Upper lobe of right lung (tissue), 1 donor: ENCODE measurements around the gene LYAR. TPM values are rescaled to one million over a fixed set of nuclear protein-coding genes. Genes with fewer than 3 reads are reported as not detected.
A peak's percentile ranks its signal among the peaks of the same experiment; 100 is the strongest.

Experiments used
- ATAC-seq: fragments of 200-7000 bp; cut with Tn5 transposase; one replicate; pipeline ENCODE4 v1.9.1; 2020; ENCODE audit warnings: mild to moderate bottlenecking, moderate library complexity
- DNase-seq: peaks from one replicate; pipeline ENCODE4 v3.0.0-alpha.2; 2020
- H3K27ac ChIP-seq: fragments of 200-600 bp; one replicate; pipeline ENCODE4 v1.8.0; 2022
- H3K27me3 ChIP-seq: fragments of 200-600 bp; one replicate; pipeline ENCODE4 v1.8.0; 2022; ENCODE audit warnings: mild to moderate bottlenecking
- H3K36me3 ChIP-seq: fragments of 200-600 bp; one replicate; pipeline ENCODE4 v1.8.0; 2022
- H3K4me1 ChIP-seq: fragments of 200-600 bp; one replicate; pipeline ENCODE4 v1.8.0; 2022
- H3K4me3 ChIP-seq: fragments of 200-600 bp; one replicate; pipeline ENCODE4 v1.8.0; 2022; ENCODE audit warnings: mild to moderate bottlenecking
- H3K9me3 ChIP-seq: fragments of 200-600 bp; one replicate; pipeline ENCODE4 v1.8.0; 2022
- CTCF ChIP-seq: fragments of 200-600 bp; IDR thresholded peaks from one replicate; pipeline ENCODE4 v1.8.0; 2022; ENCODE audit warnings: antibody characterized with exemption
- intact Hi-C: fragments of 100-400 bp; cut with DNase I; formaldehyde crosslinking; loops from one replicate; pipeline ENCODE4 v1.11.0; 2022
- total RNA-seq: library from RNA; stranded (reverse); fragmentation: NEBNext Ultra II Directional; extraction: Animal tissue kit (Norgen Biotek cat#: 25700); gene quantifications from one replicate; pipeline ENCODE4 v1.2.1, GENCODE V29; 2021
- donor health status: DM: no; HTN: yes; CAD: no; lungs with severe emphysema.

Gene LYAR
- total RNA-seq, 1 donor from 2014 or later = 13.3 TPM

GRCh38 chr4:4284827-4285618, 4.9 kb downstream of the LYAR start:
- H3K27me3 ChIP-seq = no peaks in the 10 kb centered on the region
- H3K36me3 ChIP-seq = peaks cover 60% of the 10 kb centered on the region
- no peak for DNase-seq
- TF ChIP-seq CTCF = no peak
- H3K4me1 ChIP-seq = peaks cover 10% of the 10 kb centered on the region
- intact Hi-C loops = no loop called here
- H3K9me3 ChIP-seq = no peaks in the 10 kb centered on the region
- no peak for ATAC-seq
- H3K4me3 ChIP-seq = no peak overlapping the region
- H3K27ac ChIP-seq = no peak overlapping the region

- no peak overlapping the region for H3K4me3 ChIP-seq
- TF ChIP-seq CTCF = no peak
- H3K9me3 ChIP-seq = no peaks in the 10 kb centered on the region
- no peaks in the 10 kb centered on the region for H3K27me3 ChIP-seq
- H3K4me1 ChIP-seq = no peaks in the 10 kb centered on the region
- no peak overlapping the region for H3K27ac ChIP-seq
- peaks cover 92% of the 10 kb centered on the region for H3K36me3 ChIP-seq
- ATAC-seq = no peak
- intact Hi-C loops = no loop called here
- DNase-seq = no peak
These were observed 8.2 kb downstream of the LYAR start for GRCh38 chr4:4281787-4282186.

- peaks cover 87% of the 10 kb centered on the region for H3K36me3 ChIP-seq
- TF ChIP-seq CTCF = no peak
- H3K4me3 ChIP-seq = no peak overlapping the region
- no peaks in the 10 kb centered on the region for H3K9me3 ChIP-seq
- H3K4me1 ChIP-seq = no peaks in the 10 kb centered on the region
- H3K27ac ChIP-seq = no peak overlapping the region
- ATAC-seq = no peak
- intact Hi-C loops = no loop called here
- DNase-seq = no peak
- no peaks in the 10 kb centered on the region for H3K27me3 ChIP-seq
These were observed 12.4 kb downstream of the LYAR start for GRCh38 chr4:4277531-4277930.

GRCh38 chr4:4274226-4274625, 15.7 kb downstream of the LYAR start:
- no peak for DNase-seq
- Histone ChIP-seq H3K27ac (no peak overlapping the region), H3K36me3 (peaks cover 69% of the 10 kb centered on the region), H3K4me1 (no peaks in the 10 kb centered on the region), H3K9me3 (no peaks in the 10 kb centered on the region), H3K27me3 (no peaks in the 10 kb centered on the region), H3K4me3 (no peak overlapping the region)
- TF ChIP-seq CTCF = no peak
- intact Hi-C loops = no loop called here
- ATAC-seq = peak; percentile 61

GRCh38 chr4:4271912-4272311, 18.0 kb downstream of the LYAR start:
- DNase-seq = peak; percentile 74

More at GRCh38 chr4:4271912-4272311, 18.0 kb downstream of the LYAR start:
- Histone ChIP-seq H3K27me3 (no peaks in the 10 kb centered on the region), H3K4me1 (no peaks in the 10 kb centered on the region), H3K27ac (no peak overlapping the region), H3K4me3 (no peak overlapping the region), H3K36me3 (peaks cover 53% of the 10 kb centered on the region), H3K9me3 (no peaks in the 10 kb centered on the region)
- intact Hi-C loops = no loop called here
- peak; percentile 50 for ATAC-seq
- no peak for TF ChIP-seq CTCF
